SK-N-MC (cell line): ENCODE data around the gene TTC22.

Source experiments
- EZH2 ChIP-seq: fragments of 200-600 bp; sonication (generic); IDR thresholded peaks from one replicate; pipeline ENCODE4 v1.6.1; 2017; ENCODE audit warnings: antibody characterized with exemption
- POLR2AphosphoS5 ChIP-seq: IDR thresholded peaks from 2 replicates; pipeline ENCODE4 v1.6.1; 2012; ENCODE audit warnings: mild to moderate bottlenecking, low read depth, low read length, borderline replicate concordance

GRCh38 chr1:54806931-54807611, 5.9 kb upstream of the TTC22 start:
- TF ChIP-seq POLR2AphosphoS5: no peak
- TF ChIP-seq EZH2: no peak
